T-helper 17 cell (primary cell): Measurements from ENCODE around the gene OCIAD2. TPM values are rescaled to one million over a fixed set of nuclear protein-coding genes. Genes with fewer than 3 reads are reported as not detected.
"Not testable (repeated sequence)": the region's sequence is repeated elsewhere in the genome, so short reads cannot be mapped to it uniquely, and the experiment has no call there.

Source experiments
- ATAC-seq: fragments of 150-1000 bp; cut with Tn5 transposase; 2 replicates; pipeline ENCODE4 v1.10.0; 2021; ENCODE audit warnings: mild to moderate bottlenecking, moderate library complexity
- DNase-seq, 3 donors: peaks; one replicate each; pipeline versions ENCODE4 v3.0.0 to v3.0.0-alpha.2; 2020 to 2021
- H3K9me3 ChIP-seq: one replicate; pipeline ENCODE4 v1.7.0; 2013; ENCODE audit warnings: low read length, mild to moderate bottlenecking; ENCODE audit not compliant: control insufficient read depth, poor library complexity, severe bottlenecking
- H3K27ac Mint-ChIP-seq: one replicate; pipeline ENCODE4 v1.8.0; 2022; ENCODE audit warnings: mild to moderate bottlenecking, moderate library complexity, mixed read lengths
- H3K27me3 Mint-ChIP-seq: one replicate; pipeline ENCODE4 v1.8.0; 2022; ENCODE audit warnings: mixed read lengths
- H3K36me3 Mint-ChIP-seq: one replicate; pipeline ENCODE4 v1.8.0; 2022; ENCODE audit warnings: low read depth, mixed read lengths
- H3K4me1 Mint-ChIP-seq: one replicate; pipeline ENCODE4 v1.8.0; 2022; ENCODE audit warnings: mild to moderate bottlenecking, mixed read lengths
- H3K4me3 Mint-ChIP-seq: one replicate; pipeline ENCODE4 v1.8.0; 2022; ENCODE audit warnings: mild to moderate bottlenecking, moderate library complexity, mixed read lengths
- total RNA-seq, 4 donors: library from RNA in 2 of 4; stranded (reverse) in 2 of 4; gene quantifications; one replicate each; pipeline ENCODE4 v1.2.3 and lab custom pipeline; 2022 to 2026

The OCIAD2 gene
- total RNA-seq, 2 donors from 2014 or later: 54.1 to 61.9 TPM

DNA sequence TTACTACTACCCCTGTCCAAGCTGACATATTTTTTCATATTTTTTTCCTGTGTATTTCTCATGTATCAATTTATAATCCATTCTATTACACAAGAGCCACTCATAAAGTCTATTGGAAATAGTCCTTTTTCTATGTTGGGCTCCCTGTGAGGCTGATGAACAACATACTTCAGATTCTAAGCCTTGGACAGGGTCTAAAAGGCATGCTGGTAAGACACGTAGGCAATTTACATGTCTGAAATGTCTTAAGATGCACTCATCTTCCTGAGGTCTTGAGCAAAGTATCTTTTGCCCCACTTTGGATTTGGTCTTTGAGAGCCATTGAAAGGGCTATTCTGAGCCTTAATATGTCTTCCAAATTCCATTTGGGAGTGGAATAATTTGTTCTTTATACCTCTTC lies 43.9 kb downstream of the OCIAD2 start:
- no peak overlapping the region for H3K27ac Mint-ChIP-seq
- H3K36me3 Mint-ChIP-seq: peaks cover 2% of the 10 kb centered on the region
- no peaks in the 10 kb centered on the region for H3K4me1 Mint-ChIP-seq
- ATAC-seq (no peak), DNase-seq (no peak)
- no peaks in the 10 kb centered on the region for H3K9me3 ChIP-seq
- H3K27me3 Mint-ChIP-seq: no peaks in the 10 kb centered on the region
- H3K4me3 Mint-ChIP-seq: no peak overlapping the region

- ATAC-seq: no peak
- H3K27ac Mint-ChIP-seq: no peak overlapping the region
- no peak overlapping the region for H3K4me3 Mint-ChIP-seq
- DNase-seq: no peak
- no peaks in the 10 kb centered on the region for H3K9me3 ChIP-seq
- H3K27me3 Mint-ChIP-seq: no peaks in the 10 kb centered on the region
- peaks cover 2% of the 10 kb centered on the region for H3K36me3 Mint-ChIP-seq
- no peaks in the 10 kb centered on the region for H3K4me1 Mint-ChIP-seq
These were observed 44.5 kb downstream of the OCIAD2 start for GRCh38 chr4:48862038-48862437.

DNA sequence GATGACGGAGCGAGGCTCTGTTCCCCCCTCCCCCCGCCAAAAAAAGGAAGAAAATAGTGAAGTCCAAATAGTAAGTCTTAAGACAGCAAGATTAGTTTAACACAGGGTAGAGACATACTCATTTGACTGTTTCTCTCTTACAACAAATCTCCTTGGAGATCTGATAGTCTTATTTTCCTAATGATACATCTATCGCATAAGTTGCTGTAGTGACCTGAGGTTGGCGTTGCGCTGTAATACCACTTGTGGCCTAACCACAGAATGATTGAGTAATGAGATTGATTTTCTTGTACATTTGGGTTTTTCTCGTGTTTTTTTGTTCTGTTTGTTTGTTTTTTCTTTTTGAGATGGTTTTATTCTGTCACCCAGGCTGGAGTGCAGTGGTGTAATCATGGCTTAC lies 48.4 kb downstream of the OCIAD2 start:
- Mint-ChIP-seq H3K36me3 (peaks cover 3% of the 10 kb centered on the region), H3K27me3 (no peaks in the 10 kb centered on the region), H3K4me1 (no peaks in the 10 kb centered on the region), H3K27ac (no peak overlapping the region), H3K4me3 (no peak overlapping the region)
- H3K9me3 ChIP-seq: no peaks in the 10 kb centered on the region
- ATAC-seq: no peak
- no peak for DNase-seq

- H3K27ac Mint-ChIP-seq: peak overlapping the region; percentile 82
- peaks cover 3% of the 10 kb centered on the region for H3K4me1 Mint-ChIP-seq
- no peak for ATAC-seq
- H3K4me3 Mint-ChIP-seq: no peak overlapping the region
- no peaks in the 10 kb centered on the region for H3K9me3 ChIP-seq
- no peak for DNase-seq
- H3K27me3 Mint-ChIP-seq: no peaks in the 10 kb centered on the region
- peaks cover 3% of the 10 kb centered on the region for H3K36me3 Mint-ChIP-seq
These were observed 51.6 kb downstream of the OCIAD2 start for GRCh38 chr4:48854982-48855381.

DNA sequence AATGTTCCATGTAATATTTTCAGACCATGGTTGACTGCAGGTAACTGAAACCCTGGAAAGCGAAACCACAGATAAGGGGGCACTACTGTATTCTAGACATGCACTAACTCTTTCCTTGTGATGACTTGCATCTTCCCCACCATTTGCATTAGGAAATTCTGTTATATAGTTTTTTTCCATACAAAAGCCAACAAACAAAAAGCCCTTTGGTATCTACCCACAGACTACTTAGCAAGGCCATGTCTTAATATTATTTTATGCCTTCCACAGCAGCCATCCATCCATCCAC lies 52.2 kb downstream of the OCIAD2 start:
- DNase-seq (no peak), ATAC-seq (no peak)
- H3K27me3 Mint-ChIP-seq: no peaks in the 10 kb centered on the region
- H3K9me3 ChIP-seq: no peaks in the 10 kb centered on the region
- H3K4me1 Mint-ChIP-seq: peaks cover 3% of the 10 kb centered on the region
- no peak overlapping the region for H3K4me3 Mint-ChIP-seq
- peaks cover 3% of the 10 kb centered on the region for H3K36me3 Mint-ChIP-seq
- H3K27ac Mint-ChIP-seq: peak overlapping the region; percentile 82

DNA sequence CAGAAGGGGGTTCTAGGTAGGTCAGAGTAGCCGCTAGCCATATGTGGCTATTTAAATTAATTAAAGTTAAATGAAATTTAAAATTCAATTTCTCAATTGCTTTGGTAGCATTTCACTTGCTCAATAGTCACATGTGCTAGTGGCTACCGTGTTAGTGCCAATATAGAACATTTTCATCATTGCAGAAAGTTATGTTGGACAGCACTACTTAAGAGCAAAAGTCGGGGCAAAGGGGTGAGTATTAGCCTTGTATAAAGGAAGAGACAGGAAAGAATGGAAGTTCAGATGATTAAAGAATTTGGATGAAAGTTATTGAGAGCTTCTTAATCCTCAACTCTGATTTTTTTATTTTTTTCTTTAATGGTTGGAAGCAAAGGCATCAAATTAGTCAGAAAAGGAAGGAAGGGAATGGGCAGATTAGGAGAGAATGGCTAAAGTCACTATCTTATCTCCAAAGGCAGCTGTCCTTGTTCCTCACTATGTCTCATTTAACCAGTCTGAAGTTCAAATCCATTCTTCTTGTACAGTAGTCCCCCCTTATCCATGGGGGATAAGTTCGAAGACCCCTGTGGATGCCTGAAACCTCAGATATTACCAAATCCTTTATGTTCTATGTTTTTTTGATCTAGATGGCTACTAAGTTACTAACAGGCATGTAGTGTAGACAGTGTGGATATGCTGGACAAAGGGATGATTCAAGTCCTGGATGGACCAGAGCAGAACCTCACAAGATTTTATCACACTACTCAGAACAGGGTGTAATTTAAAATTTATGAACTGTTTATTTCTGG lies 52.8 kb downstream of the OCIAD2 start:
- Mint-ChIP-seq H3K27ac (peak overlapping the region; percentile 82), H3K27me3 (no peaks in the 10 kb centered on the region), H3K36me3 (peaks cover 4% of the 10 kb centered on the region), H3K4me1 (peaks cover 3% of the 10 kb centered on the region), H3K4me3 (no peak overlapping the region)
- ATAC-seq (no peak), DNase-seq (no peak)
- H3K9me3 ChIP-seq: no peaks in the 10 kb centered on the region

DNA sequence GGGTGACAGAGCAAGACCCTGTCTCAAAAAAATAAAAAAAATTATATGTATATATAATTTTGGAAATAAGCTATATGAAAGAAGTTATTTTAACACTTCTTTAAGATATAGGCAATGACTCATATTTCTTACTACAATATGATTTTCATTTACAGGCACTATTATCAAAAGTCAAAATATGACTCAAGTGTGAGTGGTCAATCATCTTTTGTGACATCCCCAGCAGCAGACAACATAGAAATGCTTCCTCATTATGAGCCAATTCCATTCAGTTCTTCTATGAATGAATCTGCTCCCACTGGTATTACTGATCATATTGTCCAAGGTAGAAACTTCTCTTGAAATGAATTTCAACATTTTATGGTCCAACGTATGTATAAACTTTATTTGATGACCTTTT lies 54.9 kb downstream of the OCIAD2 start:
- H3K36me3 Mint-ChIP-seq: peaks cover 11% of the 10 kb centered on the region
- no peak overlapping the region for H3K27ac Mint-ChIP-seq
- no peaks in the 10 kb centered on the region for H3K27me3 Mint-ChIP-seq
- no peak overlapping the region for H3K4me3 Mint-ChIP-seq
- DNase-seq (no peak), ATAC-seq (no peak)
- H3K9me3 ChIP-seq: no peaks in the 10 kb centered on the region
- peaks cover 3% of the 10 kb centered on the region for H3K4me1 Mint-ChIP-seq

DNA sequence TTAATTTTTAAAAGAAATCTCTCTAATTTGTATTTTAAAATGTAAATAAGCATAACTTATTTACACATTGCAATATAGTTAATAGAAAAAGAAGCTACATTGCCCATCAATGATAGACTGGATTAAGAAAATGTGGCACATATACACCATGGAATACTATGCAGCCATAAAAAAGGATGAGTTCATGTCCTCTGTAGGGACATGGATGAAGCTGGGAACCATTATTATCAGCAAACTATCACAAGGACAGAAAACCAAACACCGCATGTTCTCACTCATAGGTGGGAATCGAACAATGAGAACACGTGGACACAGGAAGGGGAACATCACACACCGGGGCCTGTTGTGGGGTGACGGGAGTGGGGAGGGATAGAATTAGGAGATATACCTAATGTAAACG lies 57.8 kb downstream of the OCIAD2 start:
- H3K27ac Mint-ChIP-seq, H3K9me3 ChIP-seq, DNase-seq, H3K27me3 Mint-ChIP-seq, ATAC-seq, H3K4me3 Mint-ChIP-seq, H3K4me1 Mint-ChIP-seq: not testable (repeated sequence)
- H3K36me3 Mint-ChIP-seq: peaks cover 18% of the 10 kb centered on the region

- DNase-seq (no peak), ATAC-seq (no peak)
- no peak overlapping the region for H3K4me3 Mint-ChIP-seq
- peaks cover 9% of the 10 kb centered on the region for H3K4me1 Mint-ChIP-seq
- H3K9me3 ChIP-seq: no peaks in the 10 kb centered on the region
- H3K36me3 Mint-ChIP-seq: peaks cover 21% of the 10 kb centered on the region
- H3K27me3 Mint-ChIP-seq: no peaks in the 10 kb centered on the region
- H3K27ac Mint-ChIP-seq: no peak overlapping the region
These were observed 61.7 kb downstream of the OCIAD2 start for GRCh38 chr4:48844843-48845242.

DNA sequence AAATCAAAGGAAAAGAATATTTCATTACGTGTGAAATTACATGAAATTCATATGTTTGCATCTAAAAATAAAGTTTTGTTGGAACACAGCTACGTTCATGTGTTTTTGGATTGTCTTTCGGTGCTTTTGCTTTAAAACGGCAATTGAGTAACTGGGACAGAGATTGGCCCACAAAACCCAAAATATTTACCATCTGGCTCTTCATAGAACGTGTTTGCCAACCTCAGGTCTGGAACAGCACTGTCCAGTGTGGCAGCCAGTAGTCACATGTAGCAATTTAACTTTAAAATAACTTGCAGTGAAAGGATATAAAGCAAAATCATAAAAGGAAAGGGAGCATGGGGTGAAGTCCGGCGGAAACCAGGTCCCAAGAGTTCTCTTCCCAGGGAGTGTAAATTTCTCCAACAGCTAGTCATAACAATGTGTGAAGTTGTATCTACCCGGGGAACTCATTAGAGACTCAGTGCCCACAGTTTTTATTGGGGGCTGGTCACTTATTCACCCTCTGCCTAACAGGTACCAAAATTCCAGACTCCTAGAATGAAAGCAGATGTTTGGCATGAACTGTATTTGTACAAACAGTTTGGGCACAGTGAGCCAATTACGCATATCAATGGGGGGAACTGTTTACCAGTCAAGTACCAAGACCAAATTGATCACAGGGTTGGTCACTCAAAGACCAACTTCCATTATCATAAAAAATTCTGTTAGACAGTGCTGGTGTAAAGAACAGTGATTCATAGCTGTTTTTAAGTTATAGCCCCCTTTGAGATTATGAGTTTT lies 65.3 kb downstream of the OCIAD2 start:
- no peak for ATAC-seq

DNA sequence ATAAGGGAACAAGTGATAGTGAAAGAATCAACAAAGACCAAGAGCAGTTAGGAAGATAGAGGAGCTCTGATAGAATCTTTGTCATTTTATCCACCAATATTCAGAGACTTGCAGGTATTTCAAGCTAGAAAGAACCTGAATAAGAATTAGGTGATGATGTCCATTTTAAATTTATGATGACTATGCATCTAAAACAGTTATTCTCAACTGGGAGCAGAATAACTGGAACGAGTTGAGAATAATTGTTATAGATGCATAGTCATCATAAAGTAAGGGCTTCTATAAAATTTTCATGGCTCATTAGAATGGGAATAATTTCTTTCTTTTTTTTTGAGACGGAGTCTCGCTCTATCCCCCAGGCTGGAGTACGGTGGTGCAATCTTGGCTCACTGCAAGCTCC lies 69.9 kb downstream of the OCIAD2 start:
- H3K36me3 Mint-ChIP-seq: peaks cover 9% of the 10 kb centered on the region
- H3K4me1 Mint-ChIP-seq: peaks cover 12% of the 10 kb centered on the region

More for the DNA sequence above, 65.3 kb downstream of the OCIAD2 start:
- DNase-seq: no peak
- Mint-ChIP-seq H3K27me3 (no peaks in the 10 kb centered on the region), H3K27ac (no peak overlapping the region), H3K4me1 (peaks cover 13% of the 10 kb centered on the region), H3K4me3 (peak overlapping the region; percentile 47), H3K36me3 (peaks cover 16% of the 10 kb centered on the region)
- no peaks in the 10 kb centered on the region for H3K9me3 ChIP-seq

More for the DNA sequence above, 69.9 kb downstream of the OCIAD2 start:
- ATAC-seq: no peak
- Mint-ChIP-seq H3K27ac (no peak overlapping the region), H3K4me3 (no peak overlapping the region), H3K27me3 (no peaks in the 10 kb centered on the region)
- no peak for DNase-seq
- H3K9me3 ChIP-seq: no peaks in the 10 kb centered on the region
